OCI-LY3 (cell line): Measurements from ENCODE around the gene HSF4.

Experiments used
- CTCF ChIP-seq: fragments of 200-600, 300-600 bp; sonication (generic); IDR thresholded peaks from 2 replicates; pipeline ENCODE4 v1.5.1; 2014; ENCODE audit warnings: antibody characterized with exemption, low read length, low read depth
- EZH2phosphoT487 ChIP-seq: fragments of 200-600 bp; shearing (Covaris generic); IDR thresholded peaks from 2 replicates; pipeline ENCODE4 v1.6.1; 2018; ENCODE audit warnings: antibody characterized with exemption, mixed run types, low read depth

GRCh38 chr16:67180166-67180565, 15.6 kb downstream of the HSF4 start:
- TF ChIP-seq CTCF: no peak
- TF ChIP-seq EZH2phosphoT487: no peak
